ENCODE measurements around the gene SHFL.

SHFL gene

DNA sequence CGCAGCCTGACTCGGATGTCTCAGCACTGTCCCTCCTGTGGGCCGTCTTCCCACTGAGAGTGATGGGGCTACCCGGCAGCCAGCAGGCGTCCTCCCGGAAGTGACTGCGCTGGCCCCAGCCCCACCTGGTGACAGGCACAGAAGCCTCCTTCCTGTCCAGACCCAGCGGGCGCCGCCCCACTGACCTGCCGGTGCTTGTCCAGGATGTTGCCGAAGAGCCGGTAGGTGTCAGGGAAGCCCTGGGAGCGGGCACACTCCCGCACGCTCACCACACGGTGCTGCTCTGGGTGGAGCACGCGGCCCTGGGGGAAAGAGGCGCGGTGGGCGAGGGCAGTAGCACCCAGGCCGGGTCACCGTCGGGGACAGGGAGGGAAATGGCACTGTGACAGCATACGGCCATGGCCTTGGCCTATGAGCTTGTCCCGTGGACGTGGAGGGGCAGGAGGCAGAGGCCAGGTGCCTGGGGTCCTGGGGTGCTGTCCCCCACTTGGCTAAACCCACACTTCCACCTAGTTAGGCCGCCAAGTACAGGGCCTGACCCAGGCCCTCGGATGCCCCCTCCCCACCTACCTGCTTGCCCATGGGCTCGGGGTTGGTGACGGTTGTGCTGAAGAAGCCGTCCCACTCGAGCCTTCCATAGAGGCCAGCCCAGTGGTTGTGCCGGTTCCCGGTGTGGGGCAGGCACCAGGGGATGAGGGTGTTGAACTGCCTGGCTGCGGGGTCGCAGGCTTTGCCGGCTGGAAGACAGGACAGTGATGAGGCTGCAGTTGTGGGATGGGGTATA lies 49.6 kb downstream of the SHFL start:
- DNase-seq = no peak
- no peak overlapping the region for H3K4me3 Mint-ChIP-seq
- no peaks in the 10 kb centered on the region for H3K27me3 Mint-ChIP-seq
- H3K9me3 Mint-ChIP-seq = no peaks in the 10 kb centered on the region
- peaks cover 69% of the 10 kb centered on the region for H3K36me3 Mint-ChIP-seq (ENCODE audit: insufficient read depth)
- no peak overlapping the region for H3K27ac Mint-ChIP-seq
- ATAC-seq (replicated peaks) = no peak
- peaks cover 0 to 9% of the 10 kb centered on the region in 2 donors for H3K4me1 Mint-ChIP-seq (ENCODE audit: low read depth in 2 of 2)

DNA sequence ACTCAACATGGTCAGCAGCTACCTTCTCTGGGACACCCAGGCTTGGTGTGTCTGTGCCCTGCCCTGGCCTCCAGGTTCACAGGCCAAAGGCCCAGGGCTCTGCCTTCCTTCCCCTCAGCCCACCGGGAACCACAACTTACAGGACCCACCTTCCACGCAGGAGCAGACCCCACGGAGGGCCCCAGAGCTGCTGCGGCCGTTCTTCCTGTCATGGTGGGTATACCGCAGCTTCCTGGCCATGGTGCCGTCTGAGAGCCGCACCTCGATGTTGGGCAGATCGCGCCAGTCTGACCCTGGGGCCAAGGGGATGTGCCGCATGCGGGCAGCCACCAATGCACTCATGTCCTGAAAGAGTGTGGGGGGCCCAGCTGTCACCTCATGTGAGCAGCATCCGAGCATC lies 50.8 kb downstream of the SHFL start:
- Mint-ChIP-seq H3K4me3 (no peak overlapping the region), H3K27me3 (no peaks in the 10 kb centered on the region), H3K9me3 (no peaks in the 10 kb centered on the region), H3K36me3 (ENCODE audit: insufficient read depth) (peaks cover 57% of the 10 kb centered on the region), H3K4me1 (ENCODE audit: low read depth in 2 of 2) (peaks cover 0 to 12% of the 10 kb centered on the region in 2 donors), H3K27ac (peak overlapping the region; percentile 19 to 90)
- no peak for DNase-seq
- ATAC-seq (replicated peaks) = no peak

DNA sequence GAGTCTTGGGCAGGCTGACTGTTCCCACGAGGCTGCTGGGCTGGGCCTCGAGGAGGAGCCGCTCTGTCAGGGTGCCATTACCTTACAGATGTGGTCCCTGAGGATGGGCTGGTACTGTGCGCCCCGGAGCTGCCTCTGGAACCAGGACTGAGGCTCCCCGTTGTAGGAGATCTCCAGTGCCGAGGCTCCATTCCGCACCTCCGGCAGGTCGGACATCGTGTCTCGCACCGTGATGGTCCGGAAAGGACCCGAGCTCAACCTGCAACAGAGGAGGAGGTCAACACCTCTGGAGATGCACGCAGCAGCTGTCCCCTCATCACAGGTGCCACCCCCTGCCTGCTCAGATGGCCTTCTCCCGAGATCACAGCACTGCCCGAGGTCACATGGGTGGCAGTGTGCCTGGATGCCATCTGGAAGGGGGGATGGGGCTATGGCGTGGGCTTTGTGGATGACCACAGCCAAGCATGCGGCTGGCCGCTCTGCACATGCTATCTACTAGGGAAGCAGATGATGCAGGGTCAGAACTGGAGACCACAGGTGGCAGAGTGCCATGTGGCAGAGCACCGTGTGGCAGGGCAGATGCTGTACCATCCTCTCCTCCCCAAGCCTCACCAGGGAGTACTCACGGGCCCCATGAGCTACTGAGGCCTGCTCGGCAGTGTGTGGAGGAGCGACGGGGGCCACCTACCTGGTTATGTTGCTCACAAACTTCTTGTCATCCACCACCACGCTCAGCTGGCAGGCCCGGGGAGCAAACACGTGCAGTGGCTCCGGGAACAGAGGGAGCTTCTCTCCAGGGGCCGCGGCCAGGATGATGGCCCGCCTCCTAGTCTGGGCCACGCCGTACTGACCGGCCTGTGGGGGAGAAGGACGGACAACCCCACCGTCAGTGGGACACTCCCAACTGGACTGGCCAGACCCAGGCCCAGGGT lies 51.9 kb downstream of the SHFL start:
- H3K4me3 Mint-ChIP-seq = no peak overlapping the region
- no peak for ATAC-seq (replicated peaks)
- H3K27ac Mint-ChIP-seq = no peak overlapping the region
- H3K9me3 Mint-ChIP-seq = no peaks in the 10 kb centered on the region
- peaks cover 5 to 20% of the 10 kb centered on the region in 2 donors for H3K4me1 Mint-ChIP-seq (ENCODE audit: low read depth in 2 of 2)
- H3K27me3 Mint-ChIP-seq = no peaks in the 10 kb centered on the region
- DNase-seq = no peak
- H3K36me3 Mint-ChIP-seq (ENCODE audit: insufficient read depth) = peaks cover 53% of the 10 kb centered on the region

DNA sequence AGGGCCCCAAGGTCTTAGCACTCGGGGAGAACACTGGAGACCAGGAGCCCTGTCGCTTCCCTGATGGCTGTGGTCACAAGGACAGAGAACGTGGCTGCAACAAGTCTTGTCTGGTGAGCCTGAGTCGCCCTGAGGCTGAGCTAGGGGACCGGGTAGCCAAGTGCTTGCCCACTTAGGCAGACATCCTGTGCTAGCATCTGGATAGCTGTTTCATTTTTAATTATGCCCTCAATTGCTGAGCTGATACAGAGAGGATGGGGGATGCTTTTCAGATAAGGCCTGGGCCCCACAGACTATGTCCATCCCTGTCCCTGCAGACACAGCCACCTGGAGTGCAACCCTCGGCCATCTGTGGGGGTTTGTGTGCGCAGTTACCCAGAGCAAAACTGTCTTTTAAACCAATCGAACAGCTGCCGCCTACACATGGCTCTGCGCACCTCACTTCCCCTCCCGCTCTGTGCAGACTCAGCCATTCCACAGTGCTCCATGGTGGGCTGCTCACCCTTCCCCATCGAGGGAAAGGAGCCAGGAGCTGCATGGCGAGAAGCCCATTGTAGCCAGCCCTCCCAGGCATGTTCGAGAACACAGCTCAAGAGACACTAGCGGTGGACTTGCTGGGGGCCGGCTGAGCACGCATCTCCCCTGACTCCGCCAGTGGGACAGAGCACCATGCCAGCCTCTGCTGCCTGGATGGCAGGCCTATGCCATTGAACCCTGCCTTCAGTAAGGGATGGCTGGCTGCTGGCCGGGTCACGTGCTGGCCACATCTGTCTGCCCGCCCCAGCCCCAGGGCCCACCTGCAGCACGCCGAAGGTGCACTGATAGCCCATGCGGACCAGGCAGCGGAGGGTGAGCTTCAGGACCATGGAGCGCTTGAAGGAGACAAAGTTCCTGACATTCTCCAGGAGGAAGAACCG lies 53.0 kb downstream of the SHFL start:
- H3K9me3 Mint-ChIP-seq = no peaks in the 10 kb centered on the region

GRCh38 chr19:10139952-10140351 lies 53.8 kb downstream of the SHFL start:
- Mint-ChIP-seq H3K36me3 (ENCODE audit: insufficient read depth) (peaks cover 55% of the 10 kb centered on the region), H3K27ac (peak overlapping the region; percentile 15 to 16), H3K4me1 (ENCODE audit: low read depth in 2 of 2) (peaks cover 12 to 29% of the 10 kb centered on the region in 2 donors), H3K9me3 (no peaks in the 10 kb centered on the region), H3K27me3 (no peaks in the 10 kb centered on the region), H3K4me3 (no peak overlapping the region)
- DNase-seq = no peak
- no peak for ATAC-seq (replicated peaks)

More for the DNA sequence above, 53.0 kb downstream of the SHFL start:
- Mint-ChIP-seq H3K27me3 (no peaks in the 10 kb centered on the region), H3K36me3 (ENCODE audit: insufficient read depth) (peaks cover 50% of the 10 kb centered on the region), H3K4me1 (ENCODE audit: low read depth in 2 of 2) (peaks cover 12 to 27% of the 10 kb centered on the region in 2 donors), H3K27ac (peak overlapping the region; percentile 16 to 80), H3K4me3 (no peak overlapping the region)
- no peak for DNase-seq
- ATAC-seq (replicated peaks) = no peak

GRCh38 chr19:10141479-10141878 lies 55.4 kb downstream of the SHFL start:
- Mint-ChIP-seq H3K27ac (peak overlapping the region; percentile 19 to 94), H3K36me3 (ENCODE audit: insufficient read depth) (peaks cover 66% of the 10 kb centered on the region), H3K27me3 (no peaks in the 10 kb centered on the region), H3K4me1 (ENCODE audit: low read depth in 2 of 2) (peaks cover 12 to 31% of the 10 kb centered on the region in 2 donors), H3K9me3 (no peaks in the 10 kb centered on the region), H3K4me3 (peak overlapping the region; percentile 10 to 75)
- no peak for ATAC-seq (replicated peaks)
- DNase-seq = no peak

DNA sequence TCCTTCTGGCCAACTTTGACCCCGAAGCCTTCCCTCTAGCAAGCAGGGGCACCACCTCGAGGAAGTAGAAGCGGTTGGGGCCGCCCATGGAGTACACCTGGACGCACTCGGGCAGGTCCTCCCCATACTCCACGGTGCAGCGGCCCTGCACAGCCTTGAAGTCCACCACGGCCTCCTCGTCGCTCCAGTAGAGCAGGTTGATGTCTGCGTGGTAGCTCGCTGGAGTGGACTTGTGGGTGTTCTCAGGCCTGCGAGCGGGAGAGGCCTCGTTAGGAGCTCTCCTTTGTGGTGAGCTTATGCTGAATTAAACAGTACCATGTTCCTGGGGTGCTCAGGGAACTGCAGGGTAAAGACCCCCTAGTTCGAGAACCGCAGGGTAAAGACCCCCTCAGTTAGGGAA lies 55.9 kb downstream of the SHFL start:
- H3K4me3 Mint-ChIP-seq = peak overlapping the region; percentile 10 to 75
- H3K36me3 Mint-ChIP-seq (ENCODE audit: insufficient read depth) = peaks cover 66% of the 10 kb centered on the region
- peaks cover 12 to 31% of the 10 kb centered on the region in 2 donors for H3K4me1 Mint-ChIP-seq (ENCODE audit: low read depth in 2 of 2)

More for the DNA sequence above, 55.9 kb downstream of the SHFL start:
- no peak for DNase-seq
- H3K9me3 Mint-ChIP-seq = no peaks in the 10 kb centered on the region
- peak overlapping the region; percentile 94 to 96 for H3K27ac Mint-ChIP-seq
- no peak for ATAC-seq (replicated peaks)
- no peaks in the 10 kb centered on the region for H3K27me3 Mint-ChIP-seq
